ENCODE data around the gene PNPLA5. TPM values are rescaled to one million over a fixed set of nuclear protein-coding genes. Genes with fewer than 3 reads are reported as not detected.

PNPLA5 gene
- not detected for polyA plus RNA-seq (2012; ENCODE audit: insufficient read depth, insufficient read length, low read depth)

GRCh38 chr22:43891360-43892182, at the start of gene PNPLA5:
PNPLA5 (minus strand) TSS chr22:43892013; CDS start chr22:43891880, 133 bp downstream.
- no peak for TF ChIP-seq CTCF (IDR thresholded peaks at IDR 0.05; ENCODE audit: low read depth, low read length)
- Histone ChIP-seq H3K9me3 (no peaks in the 10 kb centered on the region), H3K4me1 (no peaks in the 10 kb centered on the region), H3K4me3 (ENCODE audit: low read depth, low read length) (no peak within 1 kb of the TSS; the same call in 1 of the 2 replicates), H3K36me3 (no peaks in the 10 kb centered on the region), H3K27me3 (peaks cover 29% of the 10 kb centered on the region)
- no peak for DNase-seq

- H3K27me3 ChIP-seq = no peaks in the 10 kb centered on the region
- H3K4me3 ChIP-seq (ENCODE audit: low read depth, low read length) = no peak overlapping the region
- H3K9me3 ChIP-seq = no peaks in the 10 kb centered on the region
- no peaks in the 10 kb centered on the region for H3K36me3 ChIP-seq
- DNase-seq = no peak
- TF ChIP-seq CTCF (IDR thresholded peaks at IDR 0.05; ENCODE audit: low read depth, low read length) = no peak
- H3K4me1 ChIP-seq = no peaks in the 10 kb centered on the region
Observed at GRCh38 chr22:43941449-43941848, 49.6 kb upstream of the PNPLA5 start.

GRCh38 chr22:43931771-43932170, 40.0 kb upstream of the PNPLA5 start:
- no peaks in the 10 kb centered on the region for H3K4me1 ChIP-seq
- no peaks in the 10 kb centered on the region for H3K27me3 ChIP-seq
- H3K9me3 ChIP-seq = no peaks in the 10 kb centered on the region
- DNase-seq = no peak
- no peak for TF ChIP-seq CTCF (IDR thresholded peaks at IDR 0.05; ENCODE audit: low read depth, low read length)
- H3K4me3 ChIP-seq (ENCODE audit: low read depth, low read length) = no peak overlapping the region
- no peaks in the 10 kb centered on the region for H3K36me3 ChIP-seq

- TF ChIP-seq CTCF (IDR thresholded peaks at IDR 0.05; ENCODE audit: low read depth, low read length) = no peak
- Histone ChIP-seq H3K36me3 (no peaks in the 10 kb centered on the region), H3K9me3 (no peaks in the 10 kb centered on the region), H3K27me3 (0 out of 2 replicates have a peak, but pooled peaks cover 3% of the 10 kb centered on the region), H3K4me1 (no peaks in the 10 kb centered on the region), H3K4me3 (ENCODE audit: low read depth, low read length) (no peak overlapping the region)
- peak; percentile 32 for DNase-seq
Observed at GRCh38 chr22:43928908-43929307, 37.1 kb upstream of the PNPLA5 start.

- H3K4me3 ChIP-seq (ENCODE audit: low read depth, low read length) = no peak overlapping the region
- no peaks in the 10 kb centered on the region for H3K4me1 ChIP-seq
- no peak for TF ChIP-seq CTCF (IDR thresholded peaks at IDR 0.05; ENCODE audit: low read depth, low read length)
- no peak for DNase-seq
- H3K36me3 ChIP-seq = no peaks in the 10 kb centered on the region
- H3K27me3 ChIP-seq = 0 out of 2 replicates have a peak, but pooled peaks cover 3% of the 10 kb centered on the region
- H3K9me3 ChIP-seq = no peaks in the 10 kb centered on the region
Observed at GRCh38 chr22:43928468-43928867, 36.7 kb upstream of the PNPLA5 start.

GRCh38 chr22:43926349-43926710, 34.5 kb upstream of the PNPLA5 start:
- H3K36me3 ChIP-seq = no peaks in the 10 kb centered on the region
- no peak for TF ChIP-seq CTCF (IDR thresholded peaks at IDR 0.05; ENCODE audit: low read depth, low read length)
- no peak overlapping the region for H3K4me3 ChIP-seq (ENCODE audit: low read depth, low read length)
- no peaks in the 10 kb centered on the region for H3K4me1 ChIP-seq
- no peaks in the 10 kb centered on the region for H3K9me3 ChIP-seq
- DNase-seq = no peak
- H3K27me3 ChIP-seq = 0 out of 2 replicates have a peak, but pooled peaks cover 3% of the 10 kb centered on the region

Measured in BE2C (cell line).